Upper lobe of left lung (tissue), 6 donors: ENCODE data around the gene TET3. TPM values are rescaled to one million over a fixed set of nuclear protein-coding genes. Genes with fewer than 3 reads are reported as not detected.

Experiments used
- ATAC-seq, 2 donors: fragments of 200-7000 bp; cut with Tn5 transposase; one replicate each; pipeline ENCODE4 v1.9.1; 2022; ENCODE audit warnings: mild to moderate bottlenecking in 2 of 2, moderate library complexity in 2 of 2; ENCODE audit not compliant: low FRiP score in 2 of 2
- DNase-seq, 2 donors: peaks; one replicate each; pipeline ENCODE4 v3.0.0-alpha.2; 2019 to 2020
- H3K27ac ChIP-seq, 4 donors: fragments of 200-600 bp; sonication (generic); one replicate each; pipeline ENCODE4 v1.5.1; 2016 to 2019
- H3K27me3 ChIP-seq, 4 donors: fragments of 200-600 bp; sonication (generic); one replicate each; pipeline ENCODE4 v1.5.1; 2017 to 2019
- H3K36me3 ChIP-seq, 4 donors: fragments of 200-600 bp; sonication (generic); one replicate each; pipeline ENCODE4 v1.5.1; 2016 to 2019
- H3K4me1 ChIP-seq, 4 donors: fragments of 200-600 bp; sonication (generic); one replicate each; pipeline ENCODE4 v1.5.1; 2018 to 2019
- H3K4me3 ChIP-seq, 4 donors: fragments of 200-600 bp; sonication (generic); one replicate each; pipeline ENCODE4 v1.5.1; 2017 to 2019; ENCODE audit warnings: mild to moderate bottlenecking in 2 of 4, moderate library complexity in 1 of 4
- H3K9me3 ChIP-seq, 4 donors: fragments of 200-600 bp; sonication (generic); one replicate each; pipeline ENCODE4 v1.5.1; 2018 to 2019
- EP300 ChIP-seq, 4 donors: sonication (generic); formaldehyde crosslinking; IDR thresholded peaks; one replicate each; pipeline ENCODE4 v1.5.1; 2017; ENCODE audit warnings: antibody characterized with exemption in 4 of 4, control low read depth in 2 of 4
- POLR2A ChIP-seq, 4 donors: fragments of 450-650 bp; IDR thresholded peaks; one replicate each; pipeline ENCODE4 v1.5.1; 2016 to 2017; ENCODE audit warnings: antibody characterized with exemption in 4 of 4, mild to moderate bottlenecking in 2 of 4
- POLR2AphosphoS5 ChIP-seq, 2 donors: sonication (generic); formaldehyde crosslinking; IDR thresholded peaks; one replicate each; pipeline ENCODE4 v1.5.1; 2017; ENCODE audit warnings: antibody characterized with exemption in 2 of 2
- WGBS, 2 donors: methylation state at CpG; one replicate each; pipeline ENCODE4 v1.1.5; 2017 to 2018; 5-methylcytosine and 5-hydroxymethylcytosine counted together
- total RNA-seq, 6 donors: library from RNA; depleted of rRNA in 4 of 6; stranded (reverse); fragments of >200 nt in 4 of 6; gene quantifications; one replicate each; pipeline versions ENCODE4 v1.1.0 to v1.2.1, GENCODE V29; 2016 to 2021
- TF ChIP-seq, protein P1 (sequence below), 6 experiments: fragments of 450-650 bp in 4 of 6; fragments of 200-600 bp in 2 of 6; sonication (generic) in 2 of 6; IDR thresholded peaks; one replicate each; pipeline ENCODE4 v1.5.1; 2016 to 2019; ENCODE audit warnings: antibody characterized with exemption in 6 of 6
- donor health status: DM: no; HTN: no; CAD: no; lungs with moderate emphysema.
- donor health status: DM: no; HTN: yes; CAD: no; lungs with severe emphysema.

The TET3 gene
- total RNA-seq, 6 donors from 2014 or later = 17.3 to 53.4 (median 23.6) TPM

DNA sequence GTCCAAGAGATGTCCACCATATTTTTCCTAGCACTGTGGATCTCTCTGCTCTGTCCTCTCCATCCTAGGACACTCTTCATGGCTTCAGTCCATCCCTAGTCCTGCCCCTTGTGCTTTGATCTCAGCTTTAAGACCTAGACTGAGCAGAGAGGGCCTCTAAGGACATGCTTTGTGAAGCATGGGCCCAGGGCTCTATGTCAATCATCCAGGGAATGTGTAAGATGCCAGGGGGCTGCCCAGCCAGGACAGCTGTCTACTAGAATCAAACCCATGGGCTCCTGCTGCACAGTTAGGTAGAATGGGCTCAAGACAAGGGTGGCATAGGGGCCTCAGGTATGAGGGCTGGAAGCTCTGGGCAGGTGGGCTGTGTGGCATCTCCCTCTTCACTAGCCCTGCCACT, 24.9 kb downstream of the TET3 start:
- no peak for DNase-seq
- H3K4me3 ChIP-seq = peak overlapping the region in 1 of 4 donors; percentile 7
- H3K36me3 ChIP-seq = no peaks in the 10 kb centered on the region
- no peak for ATAC-seq
- peaks cover 20 to 30% (median 28%) of the 10 kb centered on the region in 4 donors for H3K4me1 ChIP-seq
- no peaks in the 10 kb centered on the region for H3K27me3 ChIP-seq
- TF ChIP-seq, protein P1, sequence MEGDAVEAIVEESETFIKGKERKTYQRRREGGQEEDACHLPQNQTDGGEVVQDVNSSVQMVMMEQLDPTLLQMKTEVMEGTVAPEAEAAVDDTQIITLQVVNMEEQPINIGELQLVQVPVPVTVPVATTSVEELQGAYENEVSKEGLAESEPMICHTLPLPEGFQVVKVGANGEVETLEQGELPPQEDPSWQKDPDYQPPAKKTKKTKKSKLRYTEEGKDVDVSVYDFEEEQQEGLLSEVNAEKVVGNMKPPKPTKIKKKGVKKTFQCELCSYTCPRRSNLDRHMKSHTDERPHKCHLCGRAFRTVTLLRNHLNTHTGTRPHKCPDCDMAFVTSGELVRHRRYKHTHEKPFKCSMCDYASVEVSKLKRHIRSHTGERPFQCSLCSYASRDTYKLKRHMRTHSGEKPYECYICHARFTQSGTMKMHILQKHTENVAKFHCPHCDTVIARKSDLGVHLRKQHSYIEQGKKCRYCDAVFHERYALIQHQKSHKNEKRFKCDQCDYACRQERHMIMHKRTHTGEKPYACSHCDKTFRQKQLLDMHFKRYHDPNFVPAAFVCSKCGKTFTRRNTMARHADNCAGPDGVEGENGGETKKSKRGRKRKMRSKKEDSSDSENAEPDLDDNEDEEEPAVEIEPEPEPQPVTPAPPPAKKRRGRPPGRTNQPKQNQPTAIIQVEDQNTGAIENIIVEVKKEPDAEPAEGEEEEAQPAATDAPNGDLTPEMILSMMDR (IDR thresholded peaks at IDR 0.05) = no peak
- TF ChIP-seq POLR2AphosphoS5 (IDR thresholded peaks at IDR 0.05) (no peak), EP300 (IDR thresholded peaks at IDR 0.05) (no peak), POLR2A (IDR thresholded peaks at IDR 0.05) (no peak)
- no peaks in the 10 kb centered on the region for H3K9me3 ChIP-seq
- H3K27ac ChIP-seq = peak overlapping the region in 2 of 4 donors; percentile 7 to 31

DNA sequence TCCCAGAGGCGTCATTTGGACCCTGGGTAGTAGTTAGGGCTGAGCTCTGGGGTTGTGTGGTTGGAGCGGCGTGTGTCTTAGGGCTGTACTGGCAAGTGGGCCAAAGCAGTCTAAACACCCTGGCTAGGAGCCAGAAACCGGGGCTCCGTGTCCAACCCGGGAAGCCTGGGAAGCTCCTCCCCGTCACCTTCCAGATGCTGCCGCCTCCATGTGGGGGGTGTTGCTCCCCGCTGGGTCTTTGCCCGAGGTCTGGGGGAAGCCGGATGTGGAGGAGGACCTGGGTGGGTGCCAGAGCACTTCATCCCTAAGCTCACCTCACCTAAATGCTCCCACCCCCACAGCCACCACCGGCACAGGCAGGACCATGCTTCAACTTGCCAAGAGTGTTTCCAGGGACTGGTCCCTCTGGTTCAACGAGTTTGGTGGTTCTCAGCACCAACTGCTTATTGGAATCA, 25.4 kb downstream of the TET3 start:
- Histone ChIP-seq H3K9me3 (no peaks in the 10 kb centered on the region), H3K27ac (peak overlapping the region in 2 of 4 donors; percentile 7 to 31), H3K27me3 (no peaks in the 10 kb centered on the region), H3K4me1 (peaks cover 20 to 30% (median 28%) of the 10 kb centered on the region in 4 donors), H3K36me3 (no peaks in the 10 kb centered on the region), H3K4me3 (peak overlapping the region in 1 of 4 donors; percentile 7)
- DNase-seq (peak; percentile 60 to 78), ATAC-seq (peak; percentile 48 to 66)
- 28 to 38% methylated on average over 9 to 12 of the region's 13 CpGs for WGBS, 2 donors
- TF ChIP-seq, protein P1 (IDR thresholded peaks at IDR 0.05) = no peak
- peak in 1 of 2 donors; percentile 7 for TF ChIP-seq POLR2AphosphoS5 (IDR thresholded peaks at IDR 0.05)

DNA sequence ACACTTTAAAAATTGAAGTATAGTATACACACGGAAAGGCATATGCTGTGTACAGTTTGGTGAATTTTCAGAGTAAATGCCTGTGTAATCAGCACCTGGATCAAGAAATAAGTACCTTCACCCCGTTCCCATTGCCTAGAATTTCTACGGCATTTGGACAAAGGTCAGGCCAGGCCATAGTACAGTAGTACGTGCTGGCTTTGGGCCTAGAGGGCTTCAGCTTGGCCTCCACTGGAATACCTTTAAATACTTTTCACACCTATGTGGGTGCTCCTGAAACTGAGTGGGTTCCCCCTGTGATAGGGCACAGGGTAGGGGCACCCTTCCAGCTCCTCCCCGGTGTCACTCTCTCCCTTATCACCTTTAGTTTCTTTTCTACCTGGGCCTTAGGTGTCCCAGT, 26.5 kb downstream of the TET3 start:
- DNase-seq (no peak), ATAC-seq (no peak)
- Histone ChIP-seq H3K4me3 (no peak overlapping the region), H3K27ac (no peak overlapping the region), H3K27me3 (no peaks in the 10 kb centered on the region), H3K36me3 (no peaks in the 10 kb centered on the region), H3K9me3 (no peaks in the 10 kb centered on the region), H3K4me1 (peaks cover 18 to 29% (median 22%) of the 10 kb centered on the region in 4 donors)
- TF ChIP-seq POLR2AphosphoS5 (IDR thresholded peaks at IDR 0.05) = no peak
- TF ChIP-seq, protein P1 (IDR thresholded peaks at IDR 0.05) = no peak
- WGBS, 2 donors = 90 to 94% methylated on average over 5 of the region's 5 CpGs

DNA sequence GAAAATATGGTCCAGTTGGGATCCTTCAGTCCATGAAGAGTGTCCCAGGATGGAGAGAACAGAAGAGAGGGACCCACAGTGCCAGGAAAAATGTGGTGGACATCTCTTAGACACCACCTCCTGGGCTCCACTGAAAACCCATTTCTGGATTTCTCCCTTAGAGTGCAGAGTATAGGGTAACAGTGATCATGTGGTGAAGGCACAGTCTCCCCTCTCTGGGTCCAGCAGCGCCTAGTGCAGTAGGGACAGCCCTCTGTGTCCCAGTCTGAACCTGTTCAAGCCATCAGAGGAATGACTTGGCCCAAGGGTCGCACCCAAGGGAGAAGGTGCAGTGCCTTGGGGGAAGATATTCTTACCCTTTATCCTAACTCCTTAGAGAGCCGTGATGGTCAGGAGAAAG, 30.1 kb downstream of the TET3 start:
- Histone ChIP-seq H3K4me3 (no peak overlapping the region), H3K36me3 (no peaks in the 10 kb centered on the region), H3K27me3 (no peaks in the 10 kb centered on the region), H3K27ac (no peak overlapping the region), H3K4me1 (peaks cover 4 to 16% (median 5%) of the 10 kb centered on the region in 4 donors), H3K9me3 (no peaks in the 10 kb centered on the region)
- DNase-seq = no peak
- 93 to 96% methylated on average over 3 of the region's 3 CpGs for WGBS, 2 donors
- ATAC-seq = no peak
- no peak for TF ChIP-seq POLR2A (IDR thresholded peaks at IDR 0.05)
- TF ChIP-seq POLR2AphosphoS5 (IDR thresholded peaks at IDR 0.05) = no peak
- TF ChIP-seq, protein P1 (IDR thresholded peaks at IDR 0.05) = no peak
- no peak for TF ChIP-seq EP300 (IDR thresholded peaks at IDR 0.05)

DNA sequence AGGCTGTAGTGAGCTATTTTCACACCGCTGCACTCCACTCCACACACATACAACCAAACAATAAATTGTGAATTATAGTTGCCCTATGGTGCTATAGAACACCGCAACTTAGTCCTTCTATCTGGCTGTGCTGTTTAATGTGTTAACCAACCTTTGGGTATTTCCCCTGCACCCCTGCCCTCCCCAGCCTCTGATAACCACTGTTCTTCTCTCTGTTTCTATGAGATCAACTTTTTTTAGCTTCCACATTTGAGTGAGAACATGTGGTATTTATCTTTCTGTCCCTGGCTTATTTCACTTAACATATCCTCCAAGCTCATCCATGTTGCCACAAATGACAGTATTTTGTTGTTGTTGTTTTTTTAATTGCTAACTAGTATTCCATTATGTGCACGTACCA, 32.5 kb downstream of the TET3 start:
- H3K4me1 ChIP-seq = peaks cover 0 to 20% (median 3%) of the 10 kb centered on the region in 4 donors
- DNase-seq = no peak
- no peak for ATAC-seq
- no peaks in the 10 kb centered on the region for H3K36me3 ChIP-seq
- no peak overlapping the region for H3K27ac ChIP-seq
- H3K9me3 ChIP-seq = no peaks in the 10 kb centered on the region
- no peak for TF ChIP-seq POLR2A (IDR thresholded peaks at IDR 0.05)
- TF ChIP-seq POLR2AphosphoS5 (IDR thresholded peaks at IDR 0.05) = no peak
- TF ChIP-seq, protein P1 (IDR thresholded peaks at IDR 0.05) = no peak
- TF ChIP-seq EP300 (IDR thresholded peaks at IDR 0.05) = no peak
- WGBS, 2 donors = 97% methylated on average over 3 of the region's 3 CpGs
- H3K4me3 ChIP-seq = no peak overlapping the region
- H3K27me3 ChIP-seq = no peaks in the 10 kb centered on the region
